Activated T-cell treated with anti-CD3 and anti-CD28 coated beads for 48 hours (primary cell): ENCODE data around the gene SF3B3.
"Not testable (repeated sequence)": the region's sequence is repeated elsewhere in the genome, so short reads cannot be mapped to it uniquely, and the experiment has no call there.

Source experiments
- DNase-seq: peaks from one replicate; pipeline ENCODE4 v3.0.0-alpha.2; 2020; ENCODE audit warnings: low read depth

The SF3B3 gene

GRCh38 chr16:70621864-70622263 lies 98.2 kb downstream of the SF3B3 start:
- not testable (repeated sequence) for DNase-seq
